OCI-LY3 (cell line): ENCODE results near the gene PAGE2.
"Not testable (repeated sequence)": the region's sequence is repeated elsewhere in the genome, so short reads cannot be mapped to it uniquely, and the experiment has no call there.

Experiments
- H2AFZ ChIP-seq: fragments of 200-600, 300-600 bp; shearing (Covaris generic); 2 replicates; pipeline ENCODE4 v1.6.0; 2014; ENCODE audit warnings: antibody characterized with exemption, low read depth, low read length
- H3K27ac ChIP-seq: fragments of 200-600, 300-600 bp; sonication (generic); 2 replicates; pipeline ENCODE4 v1.5.1; 2014; ENCODE audit warnings: mild to moderate bottlenecking, low read length, moderate library complexity, mixed read lengths
- H3K27me3 ChIP-seq: fragments of 200-600, 300-600 bp; sonication (generic); 2 replicates; pipeline ENCODE4 v1.6.1; 2014; ENCODE audit warnings: low read depth, low read length, mixed read lengths
- H3K36me3 ChIP-seq: fragments of 200-600, 300-600 bp; sonication (generic); replicated peaks from 2 replicates; pipeline ENCODE3; 2014; ENCODE audit warnings: low read depth, low read length, mixed read lengths
- H3K4me1 ChIP-seq: fragments of 300-600, 200-600 bp; sonication (generic); 2 replicates; pipeline ENCODE4 v1.6.1; 2014; ENCODE audit warnings: low read length, mixed read lengths
- H3K4me2 ChIP-seq: fragments of 200-600, 300-600 bp; sonication (generic); 2 replicates; pipeline ENCODE4 v1.6.1; 2014; ENCODE audit warnings: low read length, mixed read lengths
- H3K4me3 ChIP-seq: fragments of 300-600, 200-600 bp; sonication (generic); 2 replicates; pipeline ENCODE4 v1.5.1; 2014; ENCODE audit warnings: antibody characterized with exemption, mild to moderate bottlenecking, low read length, moderate library complexity
- H3K79me2 ChIP-seq: fragments of 300-600, 200-600 bp; shearing (Covaris generic); 2 replicates; pipeline ENCODE4 v1.6.1; 2014; ENCODE audit warnings: mild to moderate bottlenecking, low read length, mixed read lengths
- H3K9ac ChIP-seq: fragments of 300-600, 200-600 bp; shearing (Covaris generic); 2 replicates; pipeline ENCODE4 v1.6.0; 2014; ENCODE audit warnings: mild to moderate bottlenecking, low read length, moderate library complexity
- H3K9me3 ChIP-seq: fragments of 200-600, 300-600 bp; shearing (Covaris generic); 2 replicates; pipeline ENCODE4 v1.6.1; 2014; ENCODE audit warnings: low read length, mixed read lengths; ENCODE audit not compliant: insufficient read depth
- H4K20me1 ChIP-seq: fragments of 200-600, 300-600 bp; sonication (generic); 2 replicates; pipeline ENCODE4 v1.6.1; 2016; ENCODE audit warnings: low read length, mixed read lengths; ENCODE audit not compliant: insufficient read depth
- CTCF ChIP-seq: fragments of 200-600, 300-600 bp; sonication (generic); IDR thresholded peaks from 2 replicates; pipeline ENCODE4 v1.5.1; 2014; ENCODE audit warnings: antibody characterized with exemption, low read length, low read depth
- EZH2phosphoT487 ChIP-seq: fragments of 200-600 bp; shearing (Covaris generic); IDR thresholded peaks from 2 replicates; pipeline ENCODE4 v1.6.1; 2018; ENCODE audit warnings: antibody characterized with exemption, mixed run types, low read depth

PAGE2 gene

GRCh38 chrX:55132416-55132815 is 43.6 kb downstream of the PAGE2 start:
- Histone ChIP-seq H3K4me3 (no peak overlapping the region), H3K4me2 (no peak overlapping the region), H3K4me1 (no peaks in the 10 kb centered on the region), H3K27me3 (no peaks in the 10 kb centered on the region), H3K27ac (no peak overlapping the region), H3K9me3 (no peaks in the 10 kb centered on the region), H3K79me2 (no peaks in the 10 kb centered on the region), H2AFZ (no peak overlapping the region), H4K20me1 (no peaks in the 10 kb centered on the region), H3K36me3 (no peaks in the 10 kb centered on the region), H3K9ac (no peak overlapping the region)
- TF ChIP-seq EZH2phosphoT487, result no peak
- no peak for TF ChIP-seq CTCF

- Histone ChIP-seq H3K4me2 (no peak overlapping the region), H3K9me3 (no peaks in the 10 kb centered on the region), H3K36me3 (no peaks in the 10 kb centered on the region)
Measured at GRCh38 chrX:55135171-55135570, 46.4 kb downstream of the PAGE2 start.

GRCh38 chrX:55140800-55141199 is 52.0 kb downstream of the PAGE2 start:
- H3K36me3 ChIP-seq, H3K4me2 ChIP-seq, H4K20me1 ChIP-seq, H3K27me3 ChIP-seq, H3K9me3 ChIP-seq, H2AFZ ChIP-seq, H3K4me1 ChIP-seq, H3K27ac ChIP-seq, H3K79me2 ChIP-seq, H3K9ac ChIP-seq, H3K4me3 ChIP-seq: not testable (repeated sequence)

More at GRCh38 chrX:55135171-55135570, 46.4 kb downstream of the PAGE2 start:
- Histone ChIP-seq H4K20me1 (no peaks in the 10 kb centered on the region), H3K79me2 (no peaks in the 10 kb centered on the region), H3K27me3 (no peaks in the 10 kb centered on the region), H3K9ac (no peak overlapping the region), H3K27ac (no peak overlapping the region), H2AFZ (no peak overlapping the region), H3K4me1 (no peaks in the 10 kb centered on the region), H3K4me3 (no peak overlapping the region)
- TF ChIP-seq EZH2phosphoT487 (no peak), CTCF (peak; percentile 60)
